ENCODE data around the gene DNAH12.
A peak's percentile ranks its signal among the peaks of the same experiment; 100 is the strongest.

The DNAH12 gene

GRCh38 chr3:57569859-57570450 lies 25.8 kb upstream of the DNAH12 start:
- no peaks in the 10 kb centered on the region for H3K9me3 ChIP-seq (ENCODE audit: severe bottlenecking)
- DNase-seq: no peak
- TF ChIP-seq CTCF (IDR thresholded peaks at IDR 0.05; ENCODE audit: low read depth, low read length): no peak
- H3K27ac ChIP-seq: no peak overlapping the region
- peaks cover 51% of the 10 kb centered on the region for H3K36me3 ChIP-seq
- no peak overlapping the region for H3K4me3 ChIP-seq (ENCODE audit: low read depth, low read length)
- H3K27me3 ChIP-seq (ENCODE audit: insufficient read depth, low read depth, severe bottlenecking): no peaks in the 10 kb centered on the region

GRCh38 chr3:57559526-57559925 lies 15.4 kb upstream of the DNAH12 start:
- H3K27ac ChIP-seq: no peak overlapping the region
- peaks cover 47% of the 10 kb centered on the region for H3K36me3 ChIP-seq
- DNase-seq: no peak
- no peak overlapping the region for H3K4me3 ChIP-seq (ENCODE audit: low read depth, low read length)
- H3K9me3 ChIP-seq (ENCODE audit: severe bottlenecking): no peaks in the 10 kb centered on the region
- no peak for TF ChIP-seq CTCF (IDR thresholded peaks at IDR 0.05; ENCODE audit: low read depth, low read length)
- H3K27me3 ChIP-seq (ENCODE audit: insufficient read depth, low read depth, severe bottlenecking): no peaks in the 10 kb centered on the region

GRCh38 chr3:57557085-57557537 lies 13.0 kb upstream of the DNAH12 start:
- H3K36me3 ChIP-seq: peaks cover 46% of the 10 kb centered on the region
- H3K9me3 ChIP-seq (ENCODE audit: severe bottlenecking): no peaks in the 10 kb centered on the region
- DNase-seq: no peak
- H3K27ac ChIP-seq: peak overlapping the region; percentile 95
- peak overlapping the region; percentile 47 for H3K4me3 ChIP-seq (ENCODE audit: low read depth, low read length)
- H3K27me3 ChIP-seq (ENCODE audit: insufficient read depth, low read depth, severe bottlenecking): no peaks in the 10 kb centered on the region
- no peak for TF ChIP-seq CTCF (IDR thresholded peaks at IDR 0.05; ENCODE audit: low read depth, low read length)

- Histone ChIP-seq H3K36me3 (peaks cover 43% of the 10 kb centered on the region), H3K4me3 (ENCODE audit: low read depth, low read length) (peak overlapping the region; percentile 47), H3K27ac (peak overlapping the region; percentile 95), H3K9me3 (ENCODE audit: severe bottlenecking) (no peaks in the 10 kb centered on the region), H3K27me3 (ENCODE audit: insufficient read depth, low read depth, severe bottlenecking) (no peaks in the 10 kb centered on the region)
- DNase-seq: peak; percentile 21
- TF ChIP-seq CTCF (IDR thresholded peaks at IDR 0.05; ENCODE audit: low read depth, low read length): no peak
Observed at GRCh38 chr3:57556459-57557084, 12.4 kb upstream of the DNAH12 start.

DNA sequence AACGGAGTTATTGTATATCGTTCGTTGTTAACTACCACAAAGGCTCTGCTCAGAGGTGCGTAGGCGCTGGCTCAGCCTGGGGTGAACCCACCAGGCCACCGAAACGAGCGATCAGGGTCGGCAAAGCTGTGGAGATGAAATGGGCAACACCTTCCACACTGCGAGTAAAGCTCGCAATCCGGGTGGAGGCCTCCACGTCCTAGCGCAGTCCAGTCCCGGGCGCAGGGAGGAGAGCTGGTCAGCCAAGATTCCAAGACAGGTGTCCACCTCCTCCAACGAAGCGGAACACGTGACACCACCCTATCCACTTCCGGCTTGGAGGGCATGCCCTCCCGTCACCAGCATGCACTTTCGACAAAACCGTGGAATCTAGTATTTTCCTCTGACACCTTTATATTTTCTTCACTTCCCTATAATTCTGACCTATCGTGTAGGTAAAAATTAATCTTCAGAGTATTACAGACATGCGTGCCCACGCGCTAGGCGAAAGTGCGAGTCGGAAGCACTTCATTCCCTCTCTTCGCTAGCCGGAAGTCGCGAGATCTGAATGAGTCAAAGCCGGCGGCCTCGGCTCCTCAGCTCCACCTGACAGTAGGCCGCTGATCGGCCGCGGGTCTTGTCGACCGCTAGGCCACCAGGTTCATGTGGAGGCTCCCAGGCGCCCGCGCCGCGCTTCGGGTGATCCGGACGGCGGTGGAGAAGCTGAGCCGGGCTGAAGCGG lies 11.8 kb upstream of the DNAH12 start, which contains the start of gene PDE12:
TSS of gene PDE12 (plus strand) at position 537 of the 721 bp plus-strand sequence. CDS start at position 643, 106 bp downstream.
- Histone ChIP-seq H3K9me3 (ENCODE audit: severe bottlenecking) (no peaks in the 10 kb centered on the region), H3K27ac (peak within 1 kb of the TSS; percentile 95), H3K27me3 (ENCODE audit: insufficient read depth, low read depth, severe bottlenecking) (no peaks in the 10 kb centered on the region), H3K36me3 (peaks cover 38% of the 10 kb centered on the region), H3K4me3 (ENCODE audit: low read depth, low read length) (peak within 1 kb of the TSS; percentile 47)
- TF ChIP-seq CTCF (IDR thresholded peaks at IDR 0.05; ENCODE audit: low read depth, low read length): no peak
- DNase-seq: peak; percentile 88
